Thoracic aorta (tissue), 2 donors: ENCODE measurements around the gene RNF121. TPM values are rescaled to one million over a fixed set of nuclear protein-coding genes. Genes with fewer than 3 reads are reported as not detected.

Experiments
- ATAC-seq: fragments of 150-250 bp; one replicate; pipeline ENCODE4 v1.8.0; 2017; ENCODE audit warnings: low read depth; ENCODE audit not compliant: insufficient number of reproducible peaks, low FRiP score
- DNase-seq: peaks from one replicate; pipeline ENCODE4 v3.0.0-alpha.2; 2020; ENCODE audit warnings: low spot score
- H3K27ac ChIP-seq, 2 donors: fragments of 200-600 bp; sonication (generic); 1 replicate in 1 of 2; 2 replicates in 1 of 2; pipeline ENCODE4 v1.5.1; 2016; ENCODE audit warnings: mild to moderate bottlenecking in 2 of 2, moderate library complexity in 2 of 2
- H3K27me3 ChIP-seq: fragments of 200-600 bp; sonication (generic); replicated peaks from 2 replicates; pipeline ENCODE4 v1.6.0; 2016; ENCODE audit warnings: mild to moderate bottlenecking; ENCODE audit not compliant: insufficient read depth
- H3K36me3 ChIP-seq: fragments of 200-600 bp; sonication (generic); one replicate; pipeline ENCODE4 v1.5.1; 2016
- H3K4me1 ChIP-seq, 2 donors: fragments of 200-600 bp; sonication (generic); 1 replicate in 1 of 2; 2 replicates in 1 of 2; pipeline versions ENCODE4 v1.5.1 to v1.6.0; 2016; ENCODE audit warnings: low read depth in 2 of 2, mild to moderate bottlenecking in 1 of 2; ENCODE audit not compliant: control insufficient read depth in 1 of 2
- H3K4me3 ChIP-seq: fragments of 200-600 bp; sonication (generic); 2 replicates; pipeline ENCODE4 v1.5.1; 2016; ENCODE audit warnings: mild to moderate bottlenecking
- H3K9me3 ChIP-seq: fragments of 200-600 bp; sonication (generic); 2 replicates; pipeline ENCODE4 v1.5.1; 2016
- CTCF ChIP-seq: fragments of 200-600 bp; sonication (generic); IDR thresholded peaks from one replicate; pipeline ENCODE4 v1.5.1; 2019; ENCODE audit warnings: antibody characterized with exemption
- total RNA-seq, 2 donors: library from RNA; depleted of rRNA; stranded (reverse); fragments of >200 nt; gene quantifications; one replicate each; pipeline versions ENCODE4 v1.1.0 to v1.2.3, GENCODE V29; 2016

RNF121 gene
- total RNA-seq, 2 donors from 2014 or later: 50.2 to 74.6 TPM

- H3K4me1 ChIP-seq: peaks cover 40 to 56% of the 10 kb centered on the region in 2 donors
- H3K27me3 ChIP-seq: no peaks in the 10 kb centered on the region
- peaks cover under 1% of the 10 kb centered on the region for H3K36me3 ChIP-seq
- TF ChIP-seq CTCF: no peak
- peak overlapping the region; percentile 75 for H3K4me3 ChIP-seq
- ATAC-seq (peak; percentile 84), DNase-seq (peak; percentile 76)
- no peaks in the 10 kb centered on the region for H3K9me3 ChIP-seq
- H3K27ac ChIP-seq: peak overlapping the region; percentile 93 to 94
These were observed 111.9 kb downstream of the RNF121 start for GRCh38 chr11:72040491-72041363.

- Histone ChIP-seq H3K4me3 (peak overlapping the region; percentile 75), H3K27ac (peak overlapping the region; percentile 93 to 94), H3K4me1 (peaks cover 40 to 48% of the 10 kb centered on the region in 2 donors), H3K36me3 (no peaks in the 10 kb centered on the region), H3K9me3 (no peaks in the 10 kb centered on the region), H3K27me3 (no peaks in the 10 kb centered on the region)
- TF ChIP-seq CTCF: no peak
- ATAC-seq (peak; percentile 26), DNase-seq (peak; percentile 17)
These were observed 112.7 kb downstream of the RNF121 start for GRCh38 chr11:72041364-72042063.

- no peaks in the 10 kb centered on the region for H3K27me3 ChIP-seq
- H3K4me1 ChIP-seq: peaks cover 34 to 41% of the 10 kb centered on the region in 2 donors
- ATAC-seq (no peak), DNase-seq (no peak)
- H3K9me3 ChIP-seq: no peaks in the 10 kb centered on the region
- H3K4me3 ChIP-seq: peak overlapping the region; percentile 75
- no peaks in the 10 kb centered on the region for H3K36me3 ChIP-seq
- TF ChIP-seq CTCF: no peak
- peak overlapping the region; percentile 93 to 94 for H3K27ac ChIP-seq
These were observed 113.4 kb downstream of the RNF121 start for GRCh38 chr11:72042064-72042745.

GRCh38 chr11:72045849-72046248 is 117.0 kb downstream of the RNF121 start:
- Histone ChIP-seq H3K4me1 (peaks cover 8 to 19% of the 10 kb centered on the region in 2 donors), H3K9me3 (no peaks in the 10 kb centered on the region), H3K27me3 (no peaks in the 10 kb centered on the region), H3K27ac (no peak overlapping the region), H3K4me3 (no peak overlapping the region), H3K36me3 (peaks cover 3% of the 10 kb centered on the region)
- DNase-seq (no peak), ATAC-seq (no peak)
- TF ChIP-seq CTCF: no peak

Other genes with a start within 250 kb of the RNF121 start
- not detected for gene DEFB108B, start 95.8 kb upstream of the RNF121 start, total RNA-seq
- gene DEFB131B, start 50.6 kb upstream of the RNF121 start, total RNA-seq: not detected
- 1 to 10 TPM; 6.0 to 7.7 TPM for gene XNDC1N, start 452 bp upstream of the RNF121 start, total RNA-seq
- 10 to 100 TPM; 20.2 to 32.2 TPM for gene IL18BP, start 69.9 kb downstream of the RNF121 start, total RNA-seq
- gene NUMA1, start 151.5 kb downstream of the RNF121 start, total RNA-seq: 100 to 1,000 TPM; 282 to 286 TPM
- gene LRRC51, start 151.8 kb downstream of the RNF121 start, total RNA-seq: 10 to 100 TPM in 1 of 2 donors, 1 to 10 TPM in 1; 6.1 to 24.0 TPM
- gene LAMTOR1, start 174.3 kb downstream of the RNF121 start, total RNA-seq: 10 to 100 TPM; 68.1 to 94.4 TPM
- not detected for gene TOMT, start 176.9 kb downstream of the RNF121 start, total RNA-seq
- gene ANAPC15, start 183.6 kb downstream of the RNF121 start, total RNA-seq: 10 to 100 TPM in 1 of 2 donors, 1 to 10 TPM in 1; 9.8 to 24.2 TPM
- gene FOLR3, start 206.7 kb downstream of the RNF121 start, total RNA-seq: not detected